A673 (cell line): Measurements from ENCODE around the gene PPP1R14D. TPM values are rescaled to one million over a fixed set of nuclear protein-coding genes. Genes with fewer than 3 reads are reported as not detected.

Experiments used
- BruUV-seq: library from RNA; stranded (reverse); fragments of 400-500 nt; replicated peaks from 2 replicates; lab custom pipeline; 2021; lab: Mats Ljungman, UMichigan
- CTCF ChIA-PET: fragments of 300-600 bp; sonication (Branson Sonifier 250); formaldehyde crosslinking; loops from one replicate; lab custom pipeline; 2022; ENCODE audit warnings: antibody characterized with exemption; lab: Charles Lee
- POLR2A ChIA-PET: fragments of 300-600 bp; sonication (Branson Sonifier 250); formaldehyde crosslinking; loops from one replicate; lab custom pipeline; 2022; ENCODE audit warnings: antibody characterized with exemption; ENCODE audit not compliant: low non-redundant PET; lab: Charles Lee
- DNase-seq: peaks from one replicate; pipeline ENCODE4 v3.0.0-alpha.2; 2015; ENCODE audit warnings: low spot score
- H3K27ac ChIP-seq: fragments of 200-600 bp; sonication (generic); 2 replicates; pipeline ENCODE4 v1.5.1; 2016; ENCODE audit warnings: mixed run types, low read depth, mild to moderate bottlenecking, mixed read lengths, antibody characterized with exemption, low read length; ENCODE audit not compliant: poor library complexity, severe bottlenecking
- H3K27me3 ChIP-seq: fragments of 200-600 bp; sonication (generic); replicated peaks from 2 replicates; pipeline ENCODE4 v1.6.1; 2017; ENCODE audit warnings: mixed run types, low read depth, mild to moderate bottlenecking, mixed read lengths, antibody characterized with exemption, low read length; ENCODE audit not compliant: insufficient read depth, poor library complexity
- H3K36me3 ChIP-seq: fragments of 200-600 bp; sonication (generic); 2 replicates; pipeline ENCODE4 v1.6.1; 2016; ENCODE audit warnings: mixed run types, mild to moderate bottlenecking, mixed read lengths, antibody characterized with exemption, low read length; ENCODE audit not compliant: insufficient read depth, poor library complexity, severe bottlenecking
- H3K4me1 ChIP-seq: fragments of 200-600 bp; sonication (generic); 2 replicates; pipeline ENCODE4 v1.6.1; 2017; ENCODE audit warnings: mixed run types, mild to moderate bottlenecking, mixed read lengths, antibody characterized with exemption, low read length; ENCODE audit not compliant: insufficient read depth, poor library complexity, severe bottlenecking
- H3K4me3 ChIP-seq: fragments of 200-600 bp; sonication (generic); 2 replicates; pipeline ENCODE4 v1.5.1; 2016; ENCODE audit warnings: low read depth, mixed run types, mild to moderate bottlenecking, mixed read lengths, low read length; ENCODE audit not compliant: poor library complexity, severe bottlenecking
- H3K9me3 ChIP-seq: fragments of 200-600 bp; sonication (generic); 2 replicates; pipeline ENCODE4 v1.6.1; 2016; ENCODE audit warnings: mixed run types, low read depth, mild to moderate bottlenecking, mixed read lengths, antibody characterized with exemption, low read length; ENCODE audit not compliant: poor library complexity, severe bottlenecking
- CTCF ChIP-seq: fragments of 300-800, 200-600 bp; sonication (generic); conservative IDR thresholded peaks from 2 replicates; pipeline ENCODE4 v1.5.1; 2017; ENCODE audit warnings: low read depth, mild to moderate bottlenecking, antibody characterized with exemption, low read length, moderate library complexity, mixed read lengths
- EZH2 ChIP-seq: fragments of 200-600 bp; sonication (generic); IDR thresholded peaks from 2 replicates; pipeline ENCODE4 v1.6.1; 2017; ENCODE audit warnings: borderline replicate concordance, low read depth, mild to moderate bottlenecking, mixed read lengths, antibody characterized with exemption, low read length; ENCODE audit not compliant: poor library complexity, severe bottlenecking
- intact Hi-C: fragments of 100-400 bp; cut with micrococcal nuclease; formaldehyde crosslinking; loops from one replicate; pipeline ENCODE4 v1.10.0; 2022; ENCODE audit not compliant: unreplicated experiment
- total RNA-seq: library from RNA; stranded (reverse); gene quantifications from 2 replicates; pipeline ENCODE4 v1.2.3, GENCODE V29; 2021

The PPP1R14D gene
- total RNA-seq, 1 experiment from 2014 or later = not detected

GRCh38 chr15:40819048-40819447 lies 9.5 kb downstream of the PPP1R14D start:
- ChIA-PET POLR2A (no interaction called here), CTCF (interaction anchor here (0.6 kb wide), 1 partner anchor 487 kb away, joined by 3 read pairs; no protein-coding TSS in a partner anchor)
- H3K4me1 ChIP-seq = no peaks in the 10 kb centered on the region
- no peak for TF ChIP-seq CTCF
- no peaks in the 10 kb centered on the region for H3K9me3 ChIP-seq
- no peaks in the 10 kb centered on the region for H3K27me3 ChIP-seq
- no peak overlapping the region for H3K27ac ChIP-seq
- no TSS peak for BruUV-seq
- H3K4me3 ChIP-seq = no peak overlapping the region
- intact Hi-C loops = no loop called here
- no peaks in the 10 kb centered on the region for H3K36me3 ChIP-seq
- DNase-seq = no peak

- H3K36me3 ChIP-seq = peaks cover 13% of the 10 kb centered on the region
- peak; percentile 36 for DNase-seq
- TF ChIP-seq EZH2 = no peak
- TF ChIP-seq CTCF = no peak
- POLR2A ChIA-PET = no interaction called here
- no peak overlapping the region for H3K27ac ChIP-seq
- H3K4me3 ChIP-seq = no peak overlapping the region
- no peaks in the 10 kb centered on the region for H3K27me3 ChIP-seq
- intact Hi-C loops = no loop called here
- H3K4me1 ChIP-seq = no peaks in the 10 kb centered on the region
- CTCF ChIA-PET = no interaction called here
- no peaks in the 10 kb centered on the region for H3K9me3 ChIP-seq
- BruUV-seq = no TSS peak
Measured at GRCh38 chr15:40815042-40815698, 13.3 kb downstream of the PPP1R14D start.

GRCh38 chr15:40812721-40813425 lies 15.6 kb downstream of the PPP1R14D start:
- intact Hi-C loops = no loop called here
- BruUV-seq = no TSS peak
- TF ChIP-seq EZH2 (no peak), CTCF (no peak)
- H3K27ac ChIP-seq = no peak overlapping the region
- ChIA-PET POLR2A (no interaction called here), CTCF (no interaction called here)
- no peaks in the 10 kb centered on the region for H3K4me1 ChIP-seq
- no peaks in the 10 kb centered on the region for H3K9me3 ChIP-seq
- DNase-seq = no peak
- H3K27me3 ChIP-seq = no peaks in the 10 kb centered on the region
- H3K36me3 ChIP-seq = peaks cover 13% of the 10 kb centered on the region
- H3K4me3 ChIP-seq = no peak overlapping the region
